ENCODE measurements around the gene RUBCNL.

The RUBCNL gene

DNA sequence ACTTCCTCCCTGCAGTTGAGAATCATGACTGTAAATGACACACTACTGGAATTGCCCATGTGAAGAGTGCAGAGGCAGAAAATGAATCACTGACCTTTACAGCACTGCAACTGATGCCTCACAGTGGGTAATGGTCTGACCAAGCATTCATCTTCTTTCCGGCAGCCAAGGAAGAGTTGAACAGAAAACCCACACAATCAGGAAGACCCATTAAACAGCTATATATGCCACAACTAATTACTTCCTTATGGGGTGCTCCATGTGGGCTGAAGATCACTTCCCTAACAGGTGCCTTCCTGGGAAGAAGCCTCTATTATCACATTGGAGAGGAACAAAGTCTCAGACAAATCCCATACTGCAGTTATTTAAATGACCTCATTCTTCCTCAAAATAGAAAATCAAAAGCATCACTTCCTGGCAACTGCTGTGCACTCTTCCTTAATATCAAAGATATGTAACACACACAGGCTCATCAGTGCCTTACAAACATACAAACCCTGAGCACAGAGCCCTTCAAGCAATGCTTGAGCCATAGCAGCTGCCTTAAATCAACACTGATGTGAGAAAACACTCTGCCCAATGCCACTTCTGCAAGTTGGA, 45.8 kb downstream of the RUBCNL start:
- TF ChIP-seq, protein P1, sequence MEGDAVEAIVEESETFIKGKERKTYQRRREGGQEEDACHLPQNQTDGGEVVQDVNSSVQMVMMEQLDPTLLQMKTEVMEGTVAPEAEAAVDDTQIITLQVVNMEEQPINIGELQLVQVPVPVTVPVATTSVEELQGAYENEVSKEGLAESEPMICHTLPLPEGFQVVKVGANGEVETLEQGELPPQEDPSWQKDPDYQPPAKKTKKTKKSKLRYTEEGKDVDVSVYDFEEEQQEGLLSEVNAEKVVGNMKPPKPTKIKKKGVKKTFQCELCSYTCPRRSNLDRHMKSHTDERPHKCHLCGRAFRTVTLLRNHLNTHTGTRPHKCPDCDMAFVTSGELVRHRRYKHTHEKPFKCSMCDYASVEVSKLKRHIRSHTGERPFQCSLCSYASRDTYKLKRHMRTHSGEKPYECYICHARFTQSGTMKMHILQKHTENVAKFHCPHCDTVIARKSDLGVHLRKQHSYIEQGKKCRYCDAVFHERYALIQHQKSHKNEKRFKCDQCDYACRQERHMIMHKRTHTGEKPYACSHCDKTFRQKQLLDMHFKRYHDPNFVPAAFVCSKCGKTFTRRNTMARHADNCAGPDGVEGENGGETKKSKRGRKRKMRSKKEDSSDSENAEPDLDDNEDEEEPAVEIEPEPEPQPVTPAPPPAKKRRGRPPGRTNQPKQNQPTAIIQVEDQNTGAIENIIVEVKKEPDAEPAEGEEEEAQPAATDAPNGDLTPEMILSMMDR (IDR thresholded peaks at IDR 0.05; ENCODE audit: low read depth, low read length, missing control alignments), result no peak
- H3K4me3 ChIP-seq (replicated peaks; ENCODE audit: low read depth, low read length), result no peak overlapping the region
- DNase-seq (ENCODE audit: extremely low read depth, low read depth), result no peak

DNA sequence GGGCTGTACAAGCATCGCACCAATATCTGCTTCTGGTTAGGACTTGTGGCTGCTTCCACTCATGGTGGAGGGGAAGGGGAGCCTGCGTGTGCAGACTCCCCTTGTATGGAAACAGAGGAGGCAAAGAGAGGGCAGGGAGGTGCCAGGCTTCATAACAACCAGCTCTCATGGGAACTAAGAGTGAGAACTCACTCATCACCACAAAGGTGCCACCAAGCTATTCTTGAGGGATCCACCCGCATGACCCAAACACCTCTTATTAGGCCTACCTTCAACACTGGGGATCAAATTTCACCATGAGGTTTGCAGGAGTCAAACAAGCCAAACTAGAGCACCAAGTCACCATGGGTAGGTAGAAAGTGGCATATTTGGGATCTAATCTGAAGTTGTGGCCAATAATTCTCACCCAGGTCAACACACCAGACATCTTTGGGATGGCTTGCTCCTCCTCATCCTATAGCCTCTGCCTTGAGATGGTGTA, 46.4 kb downstream of the RUBCNL start:
- DNase-seq (ENCODE audit: extremely low read depth, low read depth), result no peak
- no peak overlapping the region for H3K4me3 ChIP-seq (replicated peaks; ENCODE audit: low read depth, low read length)
- TF ChIP-seq, protein P1 (IDR thresholded peaks at IDR 0.05; ENCODE audit: low read depth, low read length, missing control alignments), result no peak

DNA sequence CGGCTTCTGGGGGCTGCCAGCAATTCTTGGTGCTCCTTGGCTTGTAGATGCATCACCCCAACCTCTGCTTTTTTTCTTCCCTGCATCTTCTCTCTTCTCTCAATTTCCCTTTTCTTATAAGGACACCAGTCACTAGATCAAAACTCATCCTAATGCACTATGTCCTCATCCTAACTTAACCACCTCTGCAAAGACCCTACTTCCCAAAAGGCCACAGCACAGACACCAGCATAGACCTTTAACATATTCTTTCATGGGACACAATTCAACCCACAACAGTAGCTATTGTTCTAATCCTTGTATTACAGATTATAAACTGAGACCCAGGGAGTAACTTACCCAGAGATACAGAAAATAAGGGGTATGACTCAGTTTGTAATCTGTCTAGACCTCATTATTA, 47.0 kb downstream of the RUBCNL start:
- TF ChIP-seq, protein P1 (IDR thresholded peaks at IDR 0.05; ENCODE audit: low read depth, low read length, missing control alignments), result no peak
- no peak for DNase-seq (ENCODE audit: extremely low read depth, low read depth)
- no peak overlapping the region for H3K4me3 ChIP-seq (replicated peaks; ENCODE audit: low read depth, low read length)

DNA sequence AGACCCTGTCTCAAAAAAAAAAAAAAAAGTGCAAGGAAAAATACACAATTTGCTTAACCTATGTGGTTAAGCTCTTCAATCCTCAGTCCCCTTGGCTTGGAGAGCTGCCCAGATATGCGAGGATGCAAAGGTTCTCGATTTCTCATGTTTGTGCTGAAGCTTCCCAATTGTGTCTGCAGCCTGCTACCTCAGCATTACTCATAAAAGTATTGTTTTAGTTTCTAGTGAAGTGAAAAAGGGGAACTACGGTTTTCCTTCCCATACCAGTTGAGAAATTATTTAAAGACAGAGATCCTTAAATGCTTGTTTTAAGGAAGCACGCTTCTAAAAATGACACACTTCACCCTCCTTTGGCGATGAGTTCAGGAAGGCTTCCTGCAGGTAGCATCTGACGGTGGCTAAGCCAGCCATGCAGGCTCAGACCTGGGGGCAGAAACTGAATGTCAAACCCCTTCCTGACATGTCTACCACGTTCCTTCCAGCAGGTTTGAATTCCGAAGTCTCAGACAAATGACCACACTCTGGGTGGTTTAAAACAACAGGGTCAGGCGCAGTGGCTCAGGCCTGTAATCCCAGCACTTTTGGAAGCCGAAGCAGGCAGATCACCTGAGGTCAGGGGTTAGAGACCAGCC, 47.9 kb downstream of the RUBCNL start:
- no peak for DNase-seq (ENCODE audit: extremely low read depth, low read depth)
- TF ChIP-seq, protein P1 (IDR thresholded peaks at IDR 0.05; ENCODE audit: low read depth, low read length, missing control alignments), result no peak
- no peak overlapping the region for H3K4me3 ChIP-seq (replicated peaks; ENCODE audit: low read depth, low read length)

DNA sequence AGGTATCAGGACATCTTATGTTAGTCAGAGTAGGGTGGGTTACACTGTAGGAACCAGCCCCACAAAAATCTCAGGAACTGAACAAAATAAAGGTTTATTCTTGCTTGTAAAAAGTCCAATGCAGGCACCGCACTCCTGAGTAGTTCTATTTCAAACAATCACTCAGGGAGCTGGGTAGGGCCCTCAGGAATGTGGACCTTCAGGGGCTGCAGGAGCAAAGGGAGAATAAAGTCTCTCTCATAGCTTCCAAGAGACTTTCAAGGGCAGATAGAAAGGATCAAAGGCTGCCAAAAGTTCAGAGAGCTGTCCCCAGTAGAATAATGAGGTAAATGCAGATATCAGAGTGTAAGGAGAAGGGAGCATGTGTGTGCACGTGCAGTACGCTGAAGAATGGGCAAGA, 49.4 kb downstream of the RUBCNL start:
- TF ChIP-seq, protein P1 (IDR thresholded peaks at IDR 0.05; ENCODE audit: low read depth, low read length, missing control alignments), result no peak
- no peak overlapping the region for H3K4me3 ChIP-seq (replicated peaks; ENCODE audit: low read depth, low read length)
- no peak for DNase-seq (ENCODE audit: extremely low read depth, low read depth)

DNA sequence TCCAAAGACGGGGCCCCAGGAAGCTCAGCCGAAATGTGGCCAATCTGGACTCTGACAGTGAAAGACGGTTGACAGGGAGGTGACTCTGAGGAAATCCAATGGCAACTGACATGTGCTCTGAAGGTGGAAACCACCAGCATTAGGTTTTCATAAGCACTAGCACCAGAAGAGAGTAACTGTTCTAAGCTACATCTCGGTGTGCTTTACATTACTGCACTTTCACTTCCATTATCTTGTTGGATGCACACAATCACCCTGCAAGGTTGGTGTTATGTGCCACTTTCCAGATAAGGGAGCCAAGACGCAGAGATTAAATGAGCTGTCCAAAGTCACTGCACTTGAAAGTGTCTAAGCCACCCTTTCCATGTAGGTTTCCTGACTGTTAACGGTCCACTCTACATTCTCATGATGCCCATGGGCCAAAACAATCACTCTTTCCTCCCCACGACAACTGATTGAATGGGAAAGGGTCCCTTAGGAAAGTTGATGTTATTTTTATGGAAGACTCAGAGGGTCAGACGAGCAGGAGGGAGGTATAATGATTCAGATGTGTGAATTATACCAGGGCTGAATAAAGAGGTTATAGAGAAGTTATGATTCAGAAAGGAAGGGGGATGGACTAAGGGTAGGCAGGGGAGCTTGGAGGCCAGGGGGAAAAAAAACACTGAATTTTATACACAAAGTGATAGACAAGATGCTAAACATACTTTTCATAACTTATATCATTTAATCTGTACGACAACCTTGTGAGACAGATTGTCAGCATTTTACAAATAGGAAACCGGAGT, 52.8 kb downstream of the RUBCNL start:
- TF ChIP-seq, protein P1 (IDR thresholded peaks at IDR 0.05; ENCODE audit: low read depth, low read length, missing control alignments), result no peak

More for the DNA sequence above, 52.8 kb downstream of the RUBCNL start:
- DNase-seq (ENCODE audit: extremely low read depth, low read depth), result no peak
- no peak overlapping the region for H3K4me3 ChIP-seq (replicated peaks; ENCODE audit: low read depth, low read length)
